HG03558 (cell line): ENCODE measurements around the gene HVCN1.
"Not testable (repeated sequence)": the region's sequence is repeated elsewhere in the genome, so short reads cannot be mapped to it uniquely, and the experiment has no call there.

Experiments used
- ATAC-seq: cut with Tn5 transposase; IDR thresholded peaks from one replicate; pipeline ENCODE4 v1.9.1; 2021; ENCODE audit warnings: moderate number of reproducible peaks; ENCODE audit not compliant: unreplicated experiment; ENCODE audit errors: extremely low read depth

HVCN1 gene

DNA sequence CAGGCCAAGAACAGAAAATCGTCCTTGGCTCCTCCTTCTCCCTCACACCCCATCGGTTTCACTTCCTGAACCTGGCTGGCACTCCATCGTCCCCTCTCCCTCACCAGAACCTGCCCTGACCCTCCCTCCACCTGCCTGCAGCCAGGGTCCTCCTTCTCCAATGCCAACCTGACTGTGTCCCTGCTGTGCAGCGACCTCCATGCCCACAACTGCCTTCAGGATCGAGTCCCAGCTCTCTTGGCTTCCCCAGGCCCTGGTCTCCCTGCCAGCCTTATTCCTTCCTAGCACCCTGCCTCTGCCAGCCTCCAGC, 19.8 kb downstream of the HVCN1 start:
- no peak for ATAC-seq

DNA sequence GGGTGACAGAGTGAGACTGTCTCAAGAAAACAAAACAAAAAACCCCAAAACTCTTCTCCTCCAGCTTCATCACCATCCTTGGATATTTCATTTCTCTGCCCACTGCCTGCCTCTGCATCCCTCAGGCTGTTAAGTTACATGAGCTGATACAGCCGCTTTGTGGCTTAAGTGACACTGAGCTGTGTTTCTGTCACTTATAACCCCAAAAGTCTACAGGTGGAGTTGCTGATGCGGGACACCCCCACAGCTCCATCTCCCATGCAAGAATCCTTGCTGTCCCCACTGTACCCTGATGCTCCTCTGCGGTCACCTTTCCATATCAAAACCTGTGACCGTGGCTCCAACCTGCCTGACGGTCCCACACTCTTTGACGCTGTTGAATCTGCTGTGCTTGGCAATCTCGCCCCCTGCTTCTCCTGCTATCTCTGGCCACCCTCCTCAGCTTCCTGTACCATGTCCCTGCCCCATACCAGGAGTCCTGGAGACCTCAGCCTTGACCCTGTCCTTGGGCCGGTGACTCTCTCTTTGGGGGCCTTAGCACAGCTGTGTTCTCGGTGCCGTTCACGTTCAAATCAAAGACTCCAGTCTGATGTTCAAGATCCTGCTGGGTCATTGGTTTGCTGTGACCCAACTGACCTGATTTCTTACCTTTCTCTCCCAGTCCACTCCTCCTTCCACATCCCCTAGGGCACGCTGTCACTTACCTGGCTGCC, 20.3 kb downstream of the HVCN1 start:
- ATAC-seq = no peak

DNA sequence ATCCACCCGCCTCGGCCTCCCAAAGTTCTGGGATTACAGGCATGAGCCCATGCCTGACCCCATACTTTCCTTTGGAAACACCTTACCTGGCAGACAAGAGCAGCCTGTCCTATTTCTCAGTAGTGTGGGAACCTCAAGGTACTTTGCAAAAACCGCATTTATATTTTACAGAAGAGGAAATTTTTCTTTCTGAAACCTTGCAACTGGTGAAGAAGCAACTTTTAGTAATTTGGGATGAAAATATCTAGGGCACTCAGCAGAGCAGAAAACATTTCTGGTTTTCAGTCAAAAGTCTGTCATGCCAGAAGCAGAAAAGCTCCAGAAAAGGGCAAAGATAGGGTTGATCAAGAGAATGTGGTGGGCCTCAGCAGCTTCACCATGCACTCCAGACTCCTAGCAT, 21.2 kb downstream of the HVCN1 start:
- ATAC-seq = no peak

DNA sequence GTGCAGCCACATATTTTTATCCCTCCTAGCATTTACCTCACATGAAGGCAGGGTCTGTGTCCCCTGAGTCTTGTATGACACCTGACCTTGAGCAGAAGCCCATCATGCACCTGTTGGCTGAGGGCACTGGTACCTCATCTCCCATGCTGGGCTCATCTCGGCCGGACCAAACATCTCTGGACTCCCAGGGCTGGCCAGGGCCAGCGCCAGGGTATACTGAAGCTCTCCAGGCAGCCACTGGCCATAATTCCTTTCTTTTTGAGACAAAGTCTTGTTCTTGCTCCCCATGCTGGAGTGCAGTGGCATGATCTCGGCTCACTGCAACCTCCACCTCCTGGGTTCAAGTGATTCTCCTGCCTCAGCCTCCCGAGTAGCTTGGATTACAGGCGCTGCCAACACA, 22.0 kb downstream of the HVCN1 start:
- ATAC-seq = no peak

DNA sequence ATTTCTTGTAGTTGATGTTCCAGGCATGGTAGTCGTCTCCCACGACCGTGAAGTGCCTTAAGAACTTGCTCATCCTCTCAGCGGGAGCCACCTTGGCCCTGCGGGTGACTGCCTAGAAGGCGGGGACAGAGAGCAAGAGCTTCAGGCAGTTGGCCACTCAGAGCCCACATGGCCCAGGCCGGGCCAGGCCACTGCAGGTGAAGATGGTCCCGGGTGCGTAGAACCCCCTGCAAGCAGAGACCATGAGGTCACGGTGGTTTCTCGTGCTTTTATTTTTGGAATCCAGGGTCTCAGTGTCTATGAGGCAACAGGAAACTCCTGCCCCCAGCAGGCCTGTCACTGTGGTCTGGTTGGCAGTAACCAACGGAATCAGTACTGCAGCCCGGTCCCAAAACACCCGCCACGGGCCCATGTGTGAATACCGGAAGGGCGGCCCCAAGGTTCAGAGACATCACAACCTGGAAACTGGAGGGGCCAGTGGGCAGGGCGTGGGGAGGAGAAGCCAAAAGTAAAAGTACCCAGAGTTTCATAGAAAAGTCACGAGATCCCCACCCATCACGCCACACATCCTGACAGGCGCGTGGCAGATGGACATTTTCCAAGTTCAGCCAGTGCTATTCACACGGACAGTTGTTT, 27.5 kb downstream of the HVCN1 start:
- peak; percentile 54 for ATAC-seq

DNA sequence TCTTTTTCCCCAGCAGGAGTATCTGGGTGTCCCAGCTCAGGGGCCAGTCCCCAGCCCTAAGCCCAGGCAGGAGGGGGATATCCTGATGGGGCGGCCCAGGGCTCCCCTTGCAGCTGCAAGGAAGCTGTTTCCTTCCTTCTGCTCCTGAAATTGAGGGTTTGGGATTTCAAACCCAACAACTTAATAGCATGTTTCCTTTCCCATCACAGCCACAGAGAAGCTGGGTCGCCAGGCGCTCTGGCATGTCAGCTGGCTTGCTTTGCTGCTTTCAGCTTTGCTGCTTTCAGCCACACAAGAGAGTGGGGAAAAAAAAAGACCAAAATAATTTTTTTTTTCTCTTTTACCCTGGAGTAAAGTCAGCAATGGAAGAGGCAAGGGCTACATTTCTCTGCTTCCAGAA, 30.0 kb downstream of the HVCN1 start:
- ATAC-seq = no peak

DNA sequence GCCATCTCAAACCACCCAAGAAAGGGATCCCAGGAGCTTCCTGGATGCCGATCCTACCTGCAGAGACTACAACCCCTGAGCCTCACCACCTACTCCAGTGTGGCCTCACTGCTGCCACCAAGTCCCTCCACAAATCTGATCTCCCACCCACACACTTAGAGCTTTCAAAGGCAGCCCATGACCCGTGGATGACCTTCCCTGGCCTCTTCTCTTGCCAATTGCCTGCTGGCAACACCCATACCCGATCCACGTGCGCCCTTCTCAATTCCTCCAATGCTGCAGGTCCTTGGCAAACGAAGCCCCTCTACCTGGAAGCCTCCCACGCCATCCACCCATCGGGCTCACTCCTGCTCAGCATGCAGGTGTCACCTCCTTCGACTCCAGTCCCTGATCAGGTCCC, 30.7 kb downstream of the HVCN1 start:
- no peak for ATAC-seq

DNA sequence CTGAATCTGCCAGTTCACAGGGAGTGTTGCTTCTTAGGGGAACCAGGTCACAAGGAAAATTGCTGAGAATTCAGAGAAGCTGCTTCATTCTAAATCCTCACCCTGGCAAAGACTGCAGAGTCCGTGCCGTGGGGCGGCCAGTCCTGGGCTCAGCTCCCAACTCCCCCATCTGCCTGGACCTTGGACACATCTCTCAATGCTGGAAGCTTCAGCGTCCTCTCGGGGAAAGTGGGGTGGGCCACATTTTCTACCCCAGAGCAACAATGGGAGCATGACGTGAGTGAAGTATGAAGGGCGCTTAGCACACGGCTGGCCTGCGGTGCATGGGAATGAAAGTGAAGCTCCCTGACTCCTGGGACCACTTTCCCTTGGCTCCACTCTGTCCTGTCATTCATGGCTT, 31.2 kb downstream of the HVCN1 start:
- no peak for ATAC-seq

DNA sequence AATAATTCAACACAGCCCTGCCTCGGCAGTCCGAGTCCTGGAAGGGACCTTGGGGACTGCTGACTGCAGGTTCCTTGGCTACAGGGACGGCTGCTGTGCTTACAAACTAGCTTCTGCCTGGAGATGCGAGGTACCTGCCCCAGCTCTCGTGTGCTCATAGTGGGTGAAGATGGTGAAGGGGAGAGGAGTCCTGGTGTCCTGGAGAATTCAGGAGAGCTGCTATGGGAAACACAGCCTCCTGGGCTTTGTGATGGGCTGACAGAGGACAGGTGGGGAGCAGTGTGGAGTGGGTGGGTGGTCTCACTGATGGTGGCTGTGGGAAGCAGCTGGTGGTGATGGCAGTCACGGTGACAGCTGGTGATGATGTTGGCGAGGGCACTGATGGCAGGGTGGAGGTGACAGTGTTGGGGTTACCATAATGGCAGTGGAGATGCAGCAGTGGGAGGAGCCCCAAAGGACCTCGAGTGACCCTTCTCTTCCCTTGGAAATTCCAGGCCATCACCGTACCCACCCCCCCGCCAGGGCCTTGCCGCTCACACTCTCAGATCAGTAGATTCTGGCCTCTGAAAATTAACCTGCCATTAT, 32.8 kb downstream of the HVCN1 start:
- ATAC-seq = no peak

DNA sequence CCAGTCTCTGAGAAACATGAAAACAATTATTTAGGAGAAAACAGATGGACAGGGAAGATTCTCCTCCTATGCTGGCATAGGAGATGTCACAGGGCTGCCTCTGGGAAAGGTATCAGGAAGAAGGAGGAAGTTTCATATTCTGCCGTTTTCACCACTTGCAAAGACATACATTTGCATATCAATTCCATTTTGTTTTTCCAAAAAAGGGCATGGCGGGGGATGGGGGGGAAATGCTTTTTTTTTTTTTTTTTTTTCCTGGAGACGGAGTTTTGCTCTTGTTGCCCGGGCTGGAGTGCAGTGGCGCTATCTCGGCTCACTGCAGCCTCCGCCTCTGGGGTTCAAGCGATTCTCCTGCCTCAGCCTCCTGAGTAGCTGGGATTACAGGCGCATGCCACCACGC, 34.7 kb downstream of the HVCN1 start:
- ATAC-seq = not testable (repeated sequence)

DNA sequence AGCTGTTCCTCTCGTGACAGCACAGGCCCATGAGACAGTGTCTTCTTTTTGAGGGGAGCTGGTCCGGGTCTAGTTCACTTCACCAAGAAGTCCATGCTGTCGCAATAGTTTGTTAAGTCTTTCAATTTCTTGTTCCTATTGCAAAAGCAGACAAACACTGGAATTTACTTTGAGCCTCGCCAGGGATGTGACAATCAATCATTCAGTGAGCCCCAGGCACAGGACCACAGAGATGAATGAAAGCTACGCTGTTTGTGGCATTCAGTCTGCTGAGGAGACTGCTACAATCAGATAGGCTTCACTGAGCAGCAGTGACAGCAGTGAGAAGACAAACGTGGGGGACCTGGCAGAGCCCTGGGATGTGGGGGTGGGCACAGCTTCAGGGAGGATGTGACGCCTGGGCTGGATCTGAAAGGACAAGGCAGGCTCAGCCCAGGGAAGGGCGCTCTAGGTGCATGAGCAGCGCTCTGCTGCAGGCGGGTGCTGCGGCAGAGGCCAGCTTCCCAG, 39.5 kb downstream of the HVCN1 start:
- ATAC-seq = no peak

DNA sequence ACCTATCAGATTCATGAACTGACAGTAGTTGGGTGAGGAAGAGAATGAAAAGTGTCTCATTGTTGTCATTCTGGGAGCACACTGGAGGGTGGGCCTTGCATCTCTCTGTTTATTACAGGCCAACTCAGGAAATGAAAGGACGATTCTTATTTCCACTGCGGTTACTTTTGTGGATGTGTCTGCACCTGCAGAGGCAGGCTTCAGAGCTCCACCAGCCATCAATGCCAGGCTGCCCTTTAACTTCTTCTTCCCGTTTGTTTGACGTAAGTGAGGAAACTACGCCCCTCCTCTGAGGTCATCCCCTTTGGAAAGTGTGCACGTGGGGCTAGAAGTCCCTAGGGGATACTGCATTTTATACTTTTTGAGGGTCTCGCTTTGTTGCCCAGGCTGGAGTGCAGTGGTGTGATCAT, 41.3 kb downstream of the HVCN1 start:
- no peak for ATAC-seq

DNA sequence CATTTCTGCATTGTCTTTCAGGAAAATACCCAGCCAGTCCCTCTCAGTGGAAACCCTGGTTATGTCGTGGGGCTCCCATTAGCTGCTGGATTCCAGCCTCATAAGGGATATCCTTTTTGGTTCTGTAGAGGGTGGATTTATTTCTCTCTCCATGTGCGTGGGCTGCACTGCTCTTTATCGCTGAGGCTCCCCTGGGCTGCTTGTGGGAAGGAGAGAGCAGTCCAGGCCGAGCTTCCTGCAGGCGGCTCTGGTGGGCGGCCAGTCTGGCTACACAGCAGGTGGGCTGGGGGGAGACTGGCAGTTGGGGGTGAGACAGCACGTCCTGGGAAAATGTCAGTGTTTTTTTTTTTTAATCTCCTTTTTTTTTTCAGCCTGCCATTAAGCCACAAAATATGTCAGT, 47.4 kb downstream of the HVCN1 start:
- ATAC-seq = no peak

DNA sequence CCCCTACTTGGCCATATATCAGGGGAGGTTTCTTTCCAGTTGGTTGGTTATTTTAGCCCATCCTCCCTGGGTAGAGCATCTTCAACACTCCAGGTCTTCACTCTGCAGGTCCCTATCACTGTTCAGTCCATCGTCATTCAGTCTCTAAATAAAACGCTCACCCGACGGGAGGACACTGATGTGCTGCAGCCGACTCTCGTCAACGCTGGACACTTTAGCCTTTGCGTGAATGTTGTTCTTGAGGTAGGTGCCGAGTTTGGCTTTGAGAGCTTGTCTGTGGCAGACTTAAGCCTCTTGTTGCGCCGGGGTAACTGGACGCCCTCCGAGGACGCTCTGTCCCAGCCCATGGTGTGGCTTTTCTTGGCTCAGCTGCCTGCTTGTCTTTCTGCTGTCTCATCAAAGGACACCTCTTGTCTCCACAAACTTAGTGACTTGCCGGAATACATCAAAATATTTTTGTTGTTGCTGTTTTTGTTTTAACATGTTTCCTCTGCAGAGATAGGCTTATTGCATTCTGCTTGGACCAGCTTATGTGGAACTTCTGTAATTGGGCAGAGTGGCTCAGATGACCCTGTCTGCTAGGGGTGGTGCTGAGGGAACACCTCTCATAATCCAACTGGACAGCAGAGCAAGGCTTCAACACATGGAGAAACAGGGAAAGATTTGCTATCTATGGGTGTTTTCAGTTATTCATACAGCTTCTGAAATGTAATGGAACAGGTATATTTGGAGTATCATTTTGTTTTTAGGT, 48.5 kb downstream of the HVCN1 start:
- ATAC-seq = no peak

DNA sequence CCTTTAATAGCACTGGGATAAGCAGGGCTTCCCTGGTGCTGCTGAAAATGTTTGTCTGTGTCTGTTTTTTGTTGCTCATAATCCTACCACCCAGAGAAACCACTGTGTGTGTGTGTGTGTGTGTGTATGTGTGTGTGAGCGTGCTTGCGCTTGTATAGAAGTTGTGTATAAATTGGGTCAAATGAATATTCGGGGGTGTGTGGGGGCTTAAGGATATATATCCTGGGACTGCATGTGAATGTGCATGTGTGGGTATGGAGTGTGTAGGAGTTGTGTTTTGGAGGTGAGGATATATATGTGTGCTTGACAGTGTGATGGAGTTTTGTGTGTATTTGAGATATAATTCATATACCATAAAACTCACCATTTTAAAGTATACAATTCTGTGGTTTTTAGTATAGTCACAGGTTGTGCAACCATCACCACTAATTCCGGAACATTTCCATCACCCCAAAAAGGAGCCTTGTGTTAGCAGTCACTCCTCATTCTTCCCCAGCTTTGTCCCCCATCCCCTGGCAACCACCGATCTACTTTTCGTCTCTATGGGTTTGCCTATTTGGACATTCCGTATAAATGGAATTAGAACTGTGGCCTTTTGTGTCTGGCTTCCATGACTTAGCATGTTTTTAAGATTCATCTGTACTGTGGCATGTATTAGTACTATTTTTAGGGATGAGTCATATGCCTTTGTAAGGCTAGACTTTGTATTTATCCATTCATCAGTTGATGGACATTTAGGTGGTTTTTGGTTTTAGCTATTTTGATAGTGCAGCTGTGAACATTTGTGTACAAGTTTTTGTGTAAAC, 49.4 kb downstream of the HVCN1 start:
- ATAC-seq = no peak

DNA sequence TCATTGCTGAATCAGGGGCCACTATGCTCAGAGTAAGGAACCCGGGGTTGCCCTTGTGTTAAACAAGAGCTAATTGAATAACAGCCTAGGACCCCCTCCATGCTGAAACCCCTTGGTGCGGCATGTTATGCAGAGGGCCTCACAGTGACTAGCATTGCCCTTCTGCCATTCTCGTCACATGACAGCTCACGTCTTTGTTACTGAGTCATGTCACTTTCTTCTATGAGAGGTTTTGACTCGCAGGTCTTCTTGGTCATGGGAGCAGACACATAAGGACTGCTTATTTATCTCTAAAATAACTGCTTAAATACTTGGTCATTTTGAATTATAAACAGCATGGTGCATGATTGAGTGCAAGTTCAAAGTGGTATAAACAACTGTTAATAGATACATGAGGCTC, 50.1 kb downstream of the HVCN1 start:
- no peak for ATAC-seq

DNA sequence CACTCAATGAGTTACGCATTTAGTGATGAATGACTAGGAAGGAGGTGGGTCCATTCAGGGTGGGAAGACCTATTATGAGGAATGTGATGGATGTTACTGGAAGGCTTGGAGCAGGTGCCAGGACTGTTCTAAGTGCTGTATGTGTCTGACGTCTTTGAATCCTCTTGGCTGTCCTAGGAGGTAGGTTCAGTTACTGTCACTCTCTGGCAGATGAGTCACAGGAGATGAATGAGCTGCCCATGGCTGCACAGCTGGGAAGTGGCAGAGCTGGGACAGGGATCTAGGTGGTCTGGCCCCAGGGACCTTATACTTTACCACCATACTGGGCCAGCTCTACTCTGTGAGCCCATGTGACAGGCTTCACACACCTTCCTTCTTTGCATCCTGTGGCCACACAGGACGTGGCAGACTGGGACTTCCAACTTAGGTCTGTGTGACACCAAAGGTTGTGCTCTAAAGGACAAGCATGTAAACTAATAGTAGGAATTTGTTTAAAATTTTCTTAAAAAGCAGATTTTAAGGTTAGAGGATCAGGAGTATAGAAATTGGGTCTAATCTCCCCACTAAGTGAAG, 51.0 kb downstream of the HVCN1 start:
- no peak for ATAC-seq

DNA sequence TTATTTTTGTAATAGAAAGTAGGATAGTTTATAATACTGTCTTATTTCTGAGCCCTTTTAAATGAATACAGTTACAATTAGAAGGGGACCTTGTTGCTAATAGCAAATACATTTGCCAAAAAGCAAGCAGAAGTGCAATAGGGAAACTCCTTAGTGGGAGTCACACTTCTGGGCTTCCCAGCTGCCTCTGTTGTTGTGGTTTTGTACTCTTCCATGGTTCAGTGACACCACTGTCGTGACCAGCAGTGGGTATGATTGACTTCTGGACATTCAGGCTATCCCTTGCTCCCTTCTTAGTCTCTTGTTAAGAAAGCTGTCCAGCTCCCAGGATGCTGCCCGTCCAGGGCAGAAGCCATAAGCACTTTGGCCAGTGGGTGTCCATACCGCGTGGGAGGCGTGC, 52.4 kb downstream of the HVCN1 start:
- no peak for ATAC-seq

DNA sequence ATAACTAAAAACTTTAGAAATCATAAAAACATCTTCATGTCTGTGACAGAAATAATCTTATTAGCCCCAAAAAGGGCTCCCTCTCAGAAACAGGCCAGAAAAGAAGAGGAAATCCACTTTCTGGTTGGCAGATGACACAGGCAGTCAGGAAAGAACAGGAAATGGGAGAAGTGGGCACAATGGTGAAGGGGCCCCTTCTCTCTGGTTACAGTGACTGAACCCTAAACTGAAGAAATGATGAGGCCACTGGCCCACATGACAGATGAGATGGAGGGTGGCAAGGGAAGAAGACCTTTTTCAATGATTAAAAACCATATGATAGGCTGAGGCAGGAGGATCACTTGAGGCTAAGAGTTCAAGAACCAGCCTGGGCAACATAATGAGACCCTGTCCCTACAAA, 53.9 kb downstream of the HVCN1 start:
- ATAC-seq = no peak
